Measurements from ENCODE around the gene AMACR.

The AMACR gene

GRCh38 chr5:34043099-34043876 lies 35.4 kb upstream of the AMACR start, which contains the start of gene C1QTNF3:
Gene C1QTNF3, minus strand, starts transcription at chr5:34043213. Its CDS starts 88 bp downstream, at chr5:34043125.
- TF ChIP-seq CTCF (IDR thresholded peaks at IDR 0.05; ENCODE audit: low read depth, low read length) = no peak
- no peak for DNase-seq (ENCODE audit: low read depth in 2 of 2)
- no peak within 1 kb of the TSS for H3K4me3 ChIP-seq (replicated peaks in 1 of 2; ENCODE audit: low read depth in 2 of 2, low read length in 2 of 2)

DNA sequence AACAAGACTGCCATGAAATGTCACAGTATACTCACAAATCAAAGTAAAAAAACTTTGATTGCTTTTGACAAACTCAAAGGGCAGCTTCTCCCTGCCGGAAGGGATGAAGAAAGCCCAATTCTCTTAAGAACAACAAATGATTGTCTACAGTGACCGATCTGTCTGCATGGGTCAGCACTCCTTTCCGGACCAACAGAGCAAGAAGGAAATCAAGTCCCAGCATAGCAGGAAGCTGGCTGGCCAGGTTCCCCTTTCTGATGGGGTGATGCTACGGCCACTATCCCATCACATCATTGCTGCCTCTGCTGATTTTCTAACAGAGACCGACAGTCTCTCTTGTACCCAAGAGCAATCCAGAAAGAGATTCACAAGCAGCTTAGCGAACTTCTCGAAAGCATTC lies 34.5 kb upstream of the AMACR start:
- no peak for DNase-seq (ENCODE audit: low read depth in 2 of 2)
- TF ChIP-seq CTCF (IDR thresholded peaks at IDR 0.05; ENCODE audit: low read depth, low read length) = no peak
- H3K4me3 ChIP-seq (replicated peaks in 1 of 2; ENCODE audit: low read depth in 2 of 2, low read length in 2 of 2) = no peak overlapping the region

- no peak for TF ChIP-seq CTCF (IDR thresholded peaks at IDR 0.05; ENCODE audit: low read depth, low read length)
- H3K4me3 ChIP-seq (replicated peaks in 1 of 2; ENCODE audit: low read depth in 2 of 2, low read length in 2 of 2) = no peak overlapping the region
- no peak for DNase-seq (ENCODE audit: low read depth in 2 of 2)
Measured at GRCh38 chr5:34041247-34041972, 33.6 kb upstream of the AMACR start.

GRCh38 chr5:34040472-34040871 lies 32.6 kb upstream of the AMACR start:
- no peak overlapping the region for H3K4me3 ChIP-seq (replicated peaks in 1 of 2; ENCODE audit: low read depth in 2 of 2, low read length in 2 of 2)
- DNase-seq (ENCODE audit: low read depth in 2 of 2) = no peak
- no peak for TF ChIP-seq CTCF (IDR thresholded peaks at IDR 0.05; ENCODE audit: low read depth, low read length)

DNA sequence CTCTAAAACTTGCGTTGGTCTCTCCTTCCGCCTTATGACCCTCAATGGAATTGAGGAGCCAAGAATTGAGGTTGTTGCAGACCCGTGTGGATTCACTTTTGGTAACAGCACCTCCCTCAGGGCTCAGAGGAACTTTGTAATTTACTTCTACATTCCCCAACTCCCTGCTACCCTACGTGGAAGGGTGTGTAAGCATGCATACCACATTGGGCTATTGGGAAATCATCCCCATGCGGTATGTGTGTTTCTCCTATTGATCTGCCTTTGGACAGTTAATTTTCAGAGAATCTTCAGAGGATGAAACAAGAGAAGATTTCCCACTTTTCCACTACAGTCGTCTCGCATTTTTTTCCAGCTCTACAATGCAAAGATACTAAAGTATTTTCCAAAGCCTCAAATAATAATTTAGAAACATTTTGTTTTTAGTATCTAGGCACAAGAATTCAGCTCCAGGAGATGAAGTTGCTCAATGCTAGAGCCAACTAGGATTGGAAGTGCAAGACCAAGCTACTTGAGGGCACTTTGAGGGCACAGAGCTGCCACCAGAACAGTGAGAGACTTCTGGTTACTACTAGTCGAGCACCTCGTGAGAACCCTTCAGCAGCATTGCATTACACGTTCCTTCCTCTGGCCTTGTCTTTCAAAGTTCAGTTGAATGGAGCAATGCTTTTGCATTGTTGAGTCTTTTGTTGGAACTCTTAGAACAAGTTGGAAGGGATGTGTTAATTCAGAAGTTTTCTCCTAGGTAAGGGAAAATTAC lies 31.7 kb upstream of the AMACR start:
- DNase-seq (ENCODE audit: low read depth in 2 of 2) = no peak
- TF ChIP-seq CTCF (IDR thresholded peaks at IDR 0.05; ENCODE audit: low read depth, low read length) = no peak
- no peak overlapping the region for H3K4me3 ChIP-seq (replicated peaks in 1 of 2; ENCODE audit: low read depth in 2 of 2, low read length in 2 of 2)

DNA sequence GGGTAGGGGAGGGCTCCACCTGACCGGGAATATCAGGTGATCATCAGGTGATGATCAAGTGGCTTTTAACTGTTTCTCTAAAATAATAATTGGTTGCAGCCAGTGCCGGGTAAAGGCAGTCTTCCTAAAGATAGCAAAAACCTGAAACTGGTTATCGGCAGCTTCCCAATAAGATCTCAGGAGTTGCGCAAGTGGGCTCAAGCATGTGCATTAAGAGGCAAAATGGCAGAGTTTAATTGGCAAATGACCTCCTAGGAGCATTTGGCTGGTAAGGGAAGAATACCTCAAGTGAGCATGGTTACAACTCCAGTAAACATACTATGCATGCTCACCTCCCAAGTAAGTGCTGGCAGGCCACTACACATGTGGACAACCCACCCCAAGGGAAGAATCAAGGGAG lies 31.0 kb upstream of the AMACR start:
- DNase-seq (ENCODE audit: low read depth in 2 of 2) = no peak
- H3K4me3 ChIP-seq (replicated peaks in 1 of 2; ENCODE audit: low read depth in 2 of 2, low read length in 2 of 2) = no peak overlapping the region
- TF ChIP-seq CTCF (IDR thresholded peaks at IDR 0.05; ENCODE audit: low read depth, low read length) = no peak
